Activated CD8-positive, alpha-beta memory T cell treated with anti-CD3 and anti-CD28 coated beads, Interleukin-2, amount 50 U/mL, for 24 hours (primary cell): ENCODE data around the gene TSPYL4.

Source experiments
- DNase-seq: peaks from one replicate; pipeline ENCODE4 v3.0.0-alpha.2; 2020; ENCODE audit errors: extremely low read depth

The TSPYL4 gene

DNA sequence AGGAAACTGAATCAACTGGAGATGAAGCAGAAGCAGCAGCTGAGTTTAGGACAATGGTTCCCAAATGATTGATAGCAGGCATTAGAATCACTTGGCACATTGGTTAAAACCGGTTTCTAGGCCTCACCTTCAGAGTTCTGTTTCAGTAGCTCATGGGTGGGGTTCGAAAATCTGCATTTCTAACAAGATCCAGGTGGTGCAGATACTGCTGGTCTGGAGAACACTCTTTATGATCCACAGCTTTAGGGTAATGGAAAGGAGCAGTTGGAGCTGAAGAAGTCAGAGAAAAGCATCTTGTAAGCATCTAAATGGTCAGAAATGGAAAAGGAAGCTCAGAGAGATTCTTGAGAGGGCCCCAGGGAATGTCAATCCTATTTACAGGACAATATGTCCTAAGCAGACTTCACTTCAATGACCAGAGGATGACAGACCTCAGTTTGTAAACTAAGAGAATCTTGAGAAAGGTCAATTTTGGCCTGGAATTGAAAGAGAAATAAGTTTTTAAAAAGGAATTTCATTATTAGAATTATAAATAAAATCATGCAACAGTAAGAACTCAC is 17.4 kb upstream of the TSPYL4 start:
- DNase-seq = no peak

- no peak for DNase-seq
Measured at GRCh38 chr6:116268589-116269293, 14.9 kb upstream of the TSPYL4 start.

- no peak for DNase-seq
Measured at GRCh38 chr6:116267836-116268588, 14.1 kb upstream of the TSPYL4 start.

- DNase-seq = no peak
Measured at GRCh38 chr6:116266803-116267202, 12.9 kb upstream of the TSPYL4 start.

DNA sequence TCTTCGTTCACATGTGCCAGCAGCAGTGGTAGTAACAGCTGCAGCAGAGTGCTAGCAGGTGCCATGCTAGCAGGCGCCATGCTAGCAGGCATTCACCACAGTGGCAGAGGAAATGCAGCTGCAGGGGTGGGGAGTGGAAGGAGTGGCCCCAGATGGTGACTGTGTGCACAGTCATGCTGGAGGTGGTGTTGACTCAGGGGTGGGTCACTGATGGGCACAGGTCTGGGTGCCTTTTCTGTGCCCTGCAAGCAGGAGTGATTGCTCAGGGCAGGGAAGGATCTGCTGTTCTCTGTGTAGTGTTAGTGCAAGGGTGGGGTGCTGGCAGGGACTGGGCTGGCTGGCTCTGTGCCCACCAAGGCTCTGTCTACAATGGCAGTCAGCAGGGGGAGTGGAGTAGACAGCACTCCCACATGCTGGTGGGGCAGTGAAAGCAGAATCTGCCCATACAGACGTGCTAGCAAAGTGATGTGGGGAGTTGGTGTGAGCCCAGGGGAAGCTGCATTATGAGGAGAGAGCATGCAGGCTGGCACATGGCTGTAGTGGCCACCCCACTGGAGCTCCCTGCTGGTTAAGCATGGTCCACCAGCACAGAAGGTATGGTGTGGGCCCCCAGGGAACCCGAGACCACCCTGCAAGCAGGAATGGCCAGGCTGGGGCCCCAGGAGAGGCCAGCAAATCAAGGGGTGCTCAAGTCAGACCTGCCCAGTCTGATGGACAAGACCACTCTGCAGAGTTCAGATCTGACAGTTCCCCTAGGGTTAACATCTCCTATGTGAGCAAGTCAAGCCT is 11.4 kb upstream of the TSPYL4 start:
- no peak for DNase-seq

- DNase-seq = no peak
Measured at GRCh38 chr6:116263353-116263752, 9.5 kb upstream of the TSPYL4 start.

DNA sequence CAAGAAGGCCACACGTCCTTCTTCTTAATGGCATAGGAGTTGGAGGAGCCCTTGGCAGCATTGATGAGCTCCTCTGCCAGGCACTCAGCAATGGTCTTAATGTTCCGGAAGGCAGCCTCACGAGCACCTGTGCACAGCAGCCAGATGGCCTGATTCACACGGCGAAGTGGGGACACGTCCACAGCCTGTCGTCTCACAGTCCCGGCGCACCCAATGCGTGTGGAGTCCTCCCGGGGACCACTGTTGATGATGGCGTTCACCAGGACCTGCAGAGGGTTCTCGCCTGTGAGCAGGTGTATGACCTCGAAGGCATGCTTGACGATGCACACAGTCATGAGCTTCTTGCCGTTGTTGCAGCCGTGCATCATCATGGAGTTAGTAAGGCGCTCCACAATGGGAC is 4.6 kb upstream of the TSPYL4 start:
- DNase-seq = no peak

- no peak for DNase-seq
Measured at GRCh38 chr6:116256694-116257093, 2.8 kb upstream of the TSPYL4 start.

DNA sequence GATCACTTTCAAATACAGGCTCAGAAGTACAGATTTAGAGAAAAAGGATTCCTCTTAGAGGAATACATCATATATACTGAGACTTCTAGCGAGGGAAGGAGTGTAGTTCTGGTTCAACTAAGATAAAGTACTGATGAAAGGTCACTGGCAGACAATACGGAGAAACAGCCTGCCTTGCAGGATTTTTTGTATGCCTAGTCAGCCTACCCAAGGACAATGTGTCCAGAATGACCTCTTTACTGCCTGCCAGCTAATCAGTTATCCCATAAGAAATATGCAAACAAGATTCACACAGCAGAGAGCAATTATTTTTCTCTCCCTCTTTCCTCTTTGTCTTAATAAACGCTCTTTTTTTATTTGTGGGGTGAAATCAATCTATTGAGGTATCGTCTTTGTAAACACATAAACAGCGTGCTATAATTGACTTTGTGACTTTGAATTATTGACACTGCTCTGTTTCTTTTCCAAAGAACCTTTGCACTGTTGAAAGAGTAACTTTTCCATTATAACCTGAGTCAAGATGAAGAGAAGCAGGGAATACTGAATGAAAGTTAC is 1.4 kb upstream of the TSPYL4 start:
- DNase-seq = no peak

DNA sequence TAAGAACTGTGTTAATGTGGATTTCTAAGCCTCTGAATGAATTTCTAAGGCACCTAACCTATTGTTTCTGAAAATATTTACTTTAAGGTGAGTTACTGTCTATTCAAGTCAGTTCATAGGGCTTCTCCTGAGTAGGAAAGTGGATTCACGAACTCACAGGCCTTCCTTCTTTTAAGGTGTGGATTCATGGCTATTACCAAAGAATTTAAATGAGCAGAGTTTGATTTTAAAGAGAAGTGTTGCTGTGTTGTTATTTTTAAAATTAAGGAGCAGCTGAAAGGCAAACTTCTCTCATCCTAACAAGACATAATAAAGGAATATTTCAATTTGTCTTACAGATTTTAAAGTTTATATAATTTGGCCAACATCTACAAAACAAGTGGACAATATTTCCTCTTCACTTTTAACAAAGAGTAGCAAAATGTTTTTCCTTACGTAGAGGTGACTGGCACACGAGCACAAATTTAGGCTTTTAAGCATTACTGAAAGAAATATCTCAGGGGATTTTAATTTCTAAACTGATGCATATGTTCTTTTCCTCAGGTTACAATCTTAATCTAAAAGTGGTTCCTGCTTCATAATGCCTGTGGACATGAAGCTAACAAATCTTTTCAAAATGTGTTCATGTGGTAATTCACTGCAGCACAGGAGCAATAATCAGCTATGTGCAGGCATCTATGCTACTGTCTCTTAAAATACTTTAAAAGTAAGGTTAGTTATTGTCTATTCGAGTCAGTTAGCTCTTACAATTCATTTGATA is 602 bp upstream of the TSPYL4 start:
- no peak for DNase-seq

DNA sequence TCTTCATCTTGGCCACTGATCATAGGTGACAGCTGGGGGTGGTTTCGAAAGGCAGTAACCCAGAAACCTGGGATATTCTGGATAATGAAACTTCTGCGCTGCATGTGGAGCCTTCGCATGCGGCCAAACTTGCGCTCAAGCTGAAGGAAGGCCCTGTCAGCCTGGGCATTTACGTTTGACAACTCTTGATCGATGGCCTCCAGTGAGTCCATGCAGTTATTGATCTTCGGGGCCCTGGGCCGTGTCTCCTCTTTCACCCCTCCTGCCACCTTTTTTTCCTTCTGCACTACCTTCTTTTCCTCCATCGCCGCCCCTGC is 729 bp downstream of the TSPYL4 start:
- no peak for DNase-seq

- DNase-seq = no peak
Measured at GRCh38 chr6:116251568-116252384, 2.1 kb downstream of the TSPYL4 start.

- no peak for DNase-seq
Measured at GRCh38 chr6:116248577-116248976, 5.3 kb downstream of the TSPYL4 start.

DNA sequence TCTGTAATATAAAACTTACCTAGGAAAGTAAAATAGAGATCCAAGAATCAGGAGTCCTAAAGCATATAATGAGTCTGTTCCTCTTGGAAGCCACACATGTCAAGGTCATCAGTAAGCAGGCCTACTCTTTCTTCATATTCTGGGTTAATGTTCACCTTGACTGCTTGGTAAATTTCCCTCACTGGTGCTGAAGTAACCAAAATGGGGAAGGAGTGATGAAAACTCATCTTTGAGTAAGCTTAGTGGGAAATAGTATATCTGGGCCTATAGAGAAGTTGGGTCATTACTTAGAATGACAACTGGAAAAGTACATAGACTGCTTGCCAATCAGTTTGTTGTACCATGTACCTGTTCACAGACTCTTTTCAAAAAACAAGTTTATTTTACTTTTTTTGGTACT is 6.6 kb downstream of the TSPYL4 start:
- DNase-seq = no peak

DNA sequence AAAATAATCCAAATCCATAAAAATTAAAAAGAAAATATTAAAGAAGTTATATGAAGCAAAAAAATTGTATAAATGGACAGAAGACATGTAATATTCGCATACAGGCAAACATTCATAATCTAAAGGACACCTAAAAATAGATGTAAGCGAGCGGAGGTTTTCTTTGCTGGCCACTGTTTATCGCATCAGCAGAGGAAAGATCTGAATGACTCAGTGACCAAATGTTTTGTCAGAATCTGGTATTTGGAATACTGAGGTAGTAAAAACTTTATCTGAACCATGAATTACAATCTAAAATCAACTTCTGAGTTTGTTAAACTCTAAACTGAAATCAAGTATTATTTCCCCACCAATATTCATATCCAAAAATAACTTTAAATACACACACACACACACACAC is 7.8 kb downstream of the TSPYL4 start:
- no peak for DNase-seq

DNA sequence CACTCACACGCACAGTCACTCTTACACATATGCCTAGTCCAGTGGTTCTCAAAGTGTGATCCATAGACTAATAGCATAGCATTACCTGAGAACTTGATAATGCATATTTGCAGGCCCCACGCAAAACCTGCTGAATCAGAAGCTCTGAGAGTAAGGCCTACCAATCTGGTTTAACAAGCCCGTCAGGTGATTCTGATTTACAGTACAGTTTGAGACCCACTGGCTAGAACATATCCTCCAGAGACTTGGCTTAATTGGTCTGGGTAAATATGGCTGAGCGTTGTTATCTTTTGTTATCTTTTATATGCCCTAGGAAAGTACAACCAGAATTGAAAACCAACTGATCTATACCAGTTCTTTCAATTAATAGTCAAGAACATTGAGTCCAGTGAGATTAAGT is 9.6 kb downstream of the TSPYL4 start:
- DNase-seq = no peak

DNA sequence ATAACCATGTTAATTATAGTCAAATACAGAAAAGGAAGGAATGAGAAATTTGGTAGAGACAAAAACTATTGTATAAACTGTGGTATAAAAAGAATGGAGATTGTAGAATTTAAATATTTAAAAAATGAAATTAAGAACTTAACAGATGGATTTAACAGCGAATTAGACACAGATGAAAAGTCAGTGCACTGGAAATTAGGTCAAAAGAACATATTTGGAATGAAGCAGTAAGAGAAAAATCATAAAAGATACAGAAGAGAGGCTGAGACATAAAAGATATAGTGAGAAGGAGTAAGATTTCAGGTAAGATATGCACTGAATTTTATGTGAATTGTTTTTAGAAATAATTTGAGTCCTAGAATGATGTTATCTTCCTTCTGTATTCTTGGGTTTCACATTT is 14.0 kb downstream of the TSPYL4 start:
- no peak for DNase-seq

GRCh38 chr6:116239256-116239655 is 14.6 kb downstream of the TSPYL4 start:
- DNase-seq = no peak

- no peak for DNase-seq
Measured at GRCh38 chr6:116238083-116238482, 15.8 kb downstream of the TSPYL4 start.

DNA sequence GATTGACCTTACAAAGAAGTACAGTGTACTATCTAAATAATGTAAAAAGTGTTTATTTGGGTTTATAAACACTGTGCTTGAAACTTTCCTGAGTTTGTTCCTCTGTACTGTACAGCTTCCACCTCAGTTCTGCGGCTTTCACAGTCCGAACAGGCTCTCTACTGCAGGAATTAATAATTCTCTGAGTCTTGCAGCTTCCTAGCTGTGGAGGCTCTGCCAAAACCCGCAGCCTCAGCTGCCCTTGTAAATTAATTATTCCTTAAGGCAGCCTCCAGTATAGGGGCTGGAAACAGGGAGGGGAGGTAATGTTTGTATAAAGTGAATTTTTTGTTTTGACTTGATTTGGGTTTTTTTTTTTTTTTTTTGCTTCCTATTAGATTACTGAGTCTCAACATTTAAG is 19.2 kb downstream of the TSPYL4 start:
- no peak for DNase-seq
